CD14-positive monocyte (primary cell): ENCODE results near the gene IGFN1. TPM values are rescaled to one million over a fixed set of nuclear protein-coding genes. Genes with fewer than 3 reads are reported as not detected.

Experiments used
- DNase-seq, 3 donors: peaks; one replicate each; pipeline ENCODE4 v3.0.0-alpha.2; 2011 to 2022
- H2AFZ ChIP-seq: 2 replicates; pipeline ENCODE4 v1.6.0; 2012; ENCODE audit warnings: mild to moderate bottlenecking, low read depth, low read length, inconsistent platforms; ENCODE audit not compliant: insufficient read depth, poor library complexity, severe bottlenecking
- H3K27ac ChIP-seq, 2 donors: 1 replicate in 1 of 2; 2 replicates in 1 of 2; pipeline ENCODE4 v1.5.1; 2012 to 2013; ENCODE audit warnings: low read length in 2 of 2, control low read depth in 1 of 2, inconsistent platforms in 1 of 2, low read depth in 1 of 2, mild to moderate bottlenecking in 1 of 2
- H3K27me3 ChIP-seq, 2 donors: one replicate each; pipeline versions ENCODE4 v1.6.0 to v1.6.1; 2011 to 2013; ENCODE audit warnings: low read length in 2 of 2; ENCODE audit not compliant: control insufficient read depth in 2 of 2, insufficient read depth in 2 of 2
- H3K36me3 ChIP-seq, 2 donors: replicated peaks in 1 of 2; 1 replicate in 1 of 2; 2 replicates in 1 of 2; pipeline versions ENCODE4 v1.5.1 to v1.6.1; 2012 to 2013; ENCODE audit warnings: low read length in 2 of 2, control low read depth in 1 of 2, inconsistent platforms in 1 of 2, mild to moderate bottlenecking in 1 of 2; ENCODE audit not compliant: insufficient read depth in 2 of 2, control insufficient read depth in 1 of 2
- H3K4me1 ChIP-seq, 2 donors: 1 replicate in 1 of 2; 2 replicates in 1 of 2; pipeline versions ENCODE4 v1.5.1 to v1.6.1; 2012 to 2013; ENCODE audit warnings: low read length in 2 of 2, control low read depth in 1 of 2, inconsistent platforms in 1 of 2, mild to moderate bottlenecking in 1 of 2, moderate library complexity in 1 of 2; ENCODE audit not compliant: insufficient read depth in 2 of 2, control insufficient read depth in 1 of 2
- H3K4me2 ChIP-seq: replicated peaks from 2 replicates; pipeline ENCODE3; 2012; ENCODE audit warnings: low read length, moderate library complexity, mild to moderate bottlenecking; ENCODE audit not compliant: poor library complexity, severe bottlenecking; ENCODE audit errors: extremely low read depth
- H3K4me3 ChIP-seq, 3 experiments: fragments of 200-600 bp in 1 of 3; sonication (generic) in 1 of 3; replicated peaks in 1 of 3; 1 replicate in 2 of 3; 2 replicates in 1 of 3; pipeline ENCODE4 v1.5.1; 2011 to 2013; ENCODE audit warnings: low read length in 3 of 3, mild to moderate bottlenecking in 3 of 3, control low read depth in 2 of 3, low read depth in 2 of 3, inconsistent platforms in 1 of 3, moderate library complexity in 1 of 3
- H3K79me2 ChIP-seq: 2 replicates; pipeline ENCODE4 v1.6.0; 2012; ENCODE audit warnings: mild to moderate bottlenecking, control low read depth, inconsistent platforms, low read length, moderate library complexity; ENCODE audit not compliant: insufficient read depth
- H3K9ac ChIP-seq: 2 replicates; pipeline ENCODE4 v1.6.0; 2017; ENCODE audit warnings: low read length, mild to moderate bottlenecking; ENCODE audit not compliant: insufficient read depth, poor library complexity, severe bottlenecking
- H3K9me3 ChIP-seq, 2 donors: replicated peaks in 1 of 2; 1 replicate in 1 of 2; 2 replicates in 1 of 2; pipeline versions ENCODE4 v1.5.1 to v1.6.1; 2012 to 2013; ENCODE audit warnings: low read length in 2 of 2, control low read depth in 1 of 2; ENCODE audit not compliant: control insufficient read depth in 1 of 2, insufficient read depth in 1 of 2
- H4K20me1 ChIP-seq: 2 replicates; pipeline ENCODE4 v1.6.0; 2012; ENCODE audit warnings: mild to moderate bottlenecking, low read length, control low read depth, moderate library complexity; ENCODE audit not compliant: insufficient read depth
- H3K27ac Mint-ChIP-seq, 7 donors: one replicate each; pipeline ENCODE4 v1.8.0; 2020; ENCODE audit warnings: mild to moderate bottlenecking in 7 of 7, mixed read lengths in 7 of 7, moderate library complexity in 6 of 7, inconsistent platforms in 2 of 7
- H3K27me3 Mint-ChIP-seq, 3 donors: one replicate each; pipeline ENCODE4 v1.8.0; 2021 to 2022; ENCODE audit warnings: low read depth in 3 of 3, mild to moderate bottlenecking in 3 of 3, mixed read lengths in 3 of 3, moderate library complexity in 3 of 3, inconsistent platforms in 1 of 3
- H3K36me3 Mint-ChIP-seq, 2 donors: one replicate each; pipeline ENCODE4 v1.8.0; 2020; ENCODE audit warnings: mixed read lengths in 2 of 2, inconsistent platforms in 1 of 2, mild to moderate bottlenecking in 1 of 2
- H3K4me1 Mint-ChIP-seq: one replicate; pipeline ENCODE4 v1.8.0; 2020; ENCODE audit warnings: mild to moderate bottlenecking, mixed read lengths
- H3K4me3 Mint-ChIP-seq, 2 donors: one replicate each; pipeline ENCODE4 v1.8.0; 2020; ENCODE audit warnings: mild to moderate bottlenecking in 2 of 2, mixed read lengths in 2 of 2, moderate library complexity in 1 of 2
- H3K9me3 Mint-ChIP-seq, 7 donors: one replicate each; pipeline ENCODE4 v1.8.0; 2020 to 2022; ENCODE audit warnings: mixed read lengths in 7 of 7, mild to moderate bottlenecking in 6 of 7, moderate library complexity in 6 of 7, inconsistent platforms in 2 of 7
- CTCF ChIP-seq: fragments of 200-600 bp; IDR thresholded peaks from one replicate; pipeline ENCODE4 v1.8.0; 2022; ENCODE audit warnings: antibody characterized with exemption, mild to moderate bottlenecking
- WGBS: methylation state at CpG from one replicate; pipeline ENCODE4 v1.1.5; 2013; ENCODE audit warnings: missing lambda C conversion rate; ENCODE audit not compliant: insufficient coverage; 5-methylcytosine and 5-hydroxymethylcytosine counted together
- intact Hi-C, 2 donors: fragments of 100-400 bp; cut with micrococcal nuclease; formaldehyde crosslinking; loops; one replicate each; pipeline versions ENCODE4 v1.15.0 to v1.15.1; 2023
- polyA plus RNA-seq, 3 donors: library from polyadenylated mRNA; depleted of rRNA in 1 of 3; unstranded in 2 of 3; stranded (reverse) in 1 of 3; fragments of 300-500 nt in 2 of 3; fragments of >200 nt in 1 of 3; fragmentation: Illumina TruSeq in 2 of 3; gene quantifications; 1 replicate in 2 of 3; 2 replicates in 1 of 3; pipeline ENCODE4 v1.2.3, GENCODE V29; 2012 to 2021

The IGFN1 gene
- polyA plus RNA-seq, 3 donors, result not detected

GRCh38 chr1:201213926-201214325 is 23.3 kb downstream of the IGFN1 start:
- Mint-ChIP-seq H3K4me1 (no peaks in the 10 kb centered on the region), H3K36me3 (no peaks in the 10 kb centered on the region), H3K27ac (no peak overlapping the region), H3K9me3 (peaks cover 0 to 4% (median 0%) of the 10 kb centered on the region in 7 donors), H3K4me3 (no peak overlapping the region), H3K27me3 (peaks cover 21 to 27% (median 24%) of the 10 kb centered on the region in 3 donors)
- no peaks in the 10 kb centered on the region for H3K79me2 ChIP-seq
- H3K36me3 ChIP-seq, result no peaks in the 10 kb centered on the region
- no peak overlapping the region for H2AFZ ChIP-seq
- no peaks in the 10 kb centered on the region for H4K20me1 ChIP-seq
- H3K9me3 ChIP-seq, result no peaks in the 10 kb centered on the region
- no peak for DNase-seq
- peaks cover 0 to 4% of the 10 kb centered on the region in 2 donors for H3K27me3 ChIP-seq
- no peak overlapping the region for H3K4me3 ChIP-seq
- H3K27ac ChIP-seq, result no peak overlapping the region
- TF ChIP-seq CTCF, result no peak
- H3K4me1 ChIP-seq, result no peaks in the 10 kb centered on the region
- WGBS, result 100% methylated on average over 4 of the region's 7 CpGs
- intact Hi-C loops, result no loop called here
- no peak overlapping the region for H3K9ac ChIP-seq
- no peak overlapping the region for H3K4me2 ChIP-seq

- no peaks in the 10 kb centered on the region for H3K9me3 ChIP-seq
- H3K9ac ChIP-seq, result no peak overlapping the region
- no peaks in the 10 kb centered on the region for H3K4me1 ChIP-seq
- H2AFZ ChIP-seq, result no peak overlapping the region
- intact Hi-C loops, result no loop called here
- peaks cover 19 to 21% (median 21%) of the 10 kb centered on the region in 3 donors for H3K27me3 Mint-ChIP-seq
- no peak for TF ChIP-seq CTCF
- H3K27ac ChIP-seq, result no peak overlapping the region
- H3K4me3 ChIP-seq, result no peak overlapping the region
- H3K36me3 ChIP-seq, result no peaks in the 10 kb centered on the region
- H3K36me3 Mint-ChIP-seq, result no peaks in the 10 kb centered on the region
- H3K4me3 Mint-ChIP-seq, result no peak overlapping the region
- H4K20me1 ChIP-seq, result no peaks in the 10 kb centered on the region
- H3K79me2 ChIP-seq, result no peaks in the 10 kb centered on the region
- H3K9me3 Mint-ChIP-seq, result peaks cover 0 to 2% (median 0%) of the 10 kb centered on the region in 7 donors
- 78% methylated on average over 3 of the region's 4 CpGs for WGBS
- no peaks in the 10 kb centered on the region for H3K4me1 Mint-ChIP-seq
- H3K27me3 ChIP-seq, result peaks cover 0 to 4% of the 10 kb centered on the region in 2 donors
- DNase-seq, result no peak
- H3K4me2 ChIP-seq, result no peak overlapping the region
- H3K27ac Mint-ChIP-seq, result no peak overlapping the region
Measured at GRCh38 chr1:201214461-201214860, 23.8 kb downstream of the IGFN1 start.
